ENCODE data around the gene CECR2.

The CECR2 gene

GRCh38 chr22:17578136-17578754 is 209.0 kb downstream of the CECR2 start:
- DNase-seq: no peak

- no peak for DNase-seq
These were observed 210.3 kb downstream of the CECR2 start for GRCh38 chr22:17579535-17579981.

DNA sequence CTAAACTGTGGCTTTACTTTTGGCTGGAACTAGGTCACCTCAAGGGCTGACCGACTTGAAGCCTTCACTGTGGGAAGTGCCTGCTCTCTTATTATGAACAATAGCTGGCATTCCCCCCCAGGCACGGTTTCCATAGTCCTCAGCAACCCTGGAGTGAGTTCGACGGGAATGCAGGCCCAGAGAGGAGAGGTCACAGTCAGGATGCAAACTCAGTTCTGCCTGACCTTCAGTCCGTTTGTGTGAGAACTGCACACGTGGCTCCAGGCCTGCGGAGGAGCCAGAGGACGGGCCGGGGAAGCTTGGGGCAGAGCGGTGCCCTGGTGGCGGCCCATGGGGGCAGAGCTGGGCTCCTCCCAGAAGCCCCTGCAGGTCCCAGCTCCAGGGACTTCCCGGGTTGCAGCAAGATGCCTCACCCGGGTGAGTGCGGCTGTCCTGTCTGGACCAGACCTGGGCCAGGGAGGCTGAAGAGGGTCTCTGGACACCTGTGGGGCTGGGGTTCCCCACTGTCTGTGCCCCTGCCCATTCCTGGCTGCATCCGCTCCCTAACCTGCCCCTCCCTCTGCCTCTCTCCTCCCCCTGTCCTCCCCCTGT is 211.3 kb downstream of the CECR2 start:
- no peak for DNase-seq

DNA sequence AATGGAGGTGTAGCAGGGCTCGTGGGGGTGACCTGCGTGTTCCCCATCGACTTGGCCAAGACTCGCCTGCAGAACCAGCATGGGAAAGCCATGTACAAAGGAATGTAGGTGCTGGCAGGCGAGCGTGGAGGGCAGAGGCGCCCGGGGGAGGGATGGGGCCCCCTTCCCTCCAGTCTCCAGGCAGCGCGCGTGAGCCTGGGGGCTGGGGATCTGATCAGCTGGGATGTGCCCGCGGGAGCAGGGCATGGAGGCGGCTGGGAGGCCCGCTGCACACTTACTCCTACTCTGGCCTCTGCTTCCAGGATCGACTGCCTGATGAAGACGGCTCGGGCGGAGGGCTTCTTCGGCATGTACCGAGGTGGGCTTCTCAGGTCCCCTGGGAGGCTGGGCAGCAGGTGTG is 211.8 kb downstream of the CECR2 start:
- DNase-seq: no peak

GRCh38 chr22:17581631-17582030 is 212.4 kb downstream of the CECR2 start:
- no peak for DNase-seq

GRCh38 chr22:17583151-17583550 is 213.9 kb downstream of the CECR2 start:
- no peak for DNase-seq

DNA sequence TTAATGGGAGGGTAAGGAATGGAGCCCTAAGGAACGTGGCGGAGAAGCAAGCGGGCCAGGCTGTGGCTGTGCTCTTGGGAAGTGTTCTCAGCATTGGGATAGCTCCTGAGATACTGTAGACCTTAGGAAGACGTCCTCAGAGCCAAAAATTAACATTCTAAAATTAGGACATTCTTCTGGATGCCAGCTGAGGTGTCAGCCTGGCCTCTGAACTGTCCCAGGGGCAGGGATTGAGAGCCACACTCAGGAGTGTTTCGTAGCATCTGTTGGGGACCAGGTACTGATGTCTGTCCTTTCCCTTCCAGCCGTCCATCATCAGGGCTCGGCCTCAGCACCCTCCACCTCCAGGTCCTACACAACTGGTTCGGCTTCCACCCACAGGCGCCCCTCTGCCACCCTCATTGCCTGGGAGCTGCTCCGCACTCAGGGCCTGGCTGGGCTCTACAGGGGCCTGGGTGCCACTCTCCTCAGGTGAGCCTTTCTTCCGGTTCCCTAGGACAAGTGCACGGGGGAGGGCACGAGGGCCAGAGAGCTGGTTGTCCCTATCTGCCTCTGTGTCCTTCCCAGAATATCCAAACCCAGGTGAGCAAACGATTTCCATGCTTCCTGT is 217.7 kb downstream of the CECR2 start:
- no peak for DNase-seq

DNA sequence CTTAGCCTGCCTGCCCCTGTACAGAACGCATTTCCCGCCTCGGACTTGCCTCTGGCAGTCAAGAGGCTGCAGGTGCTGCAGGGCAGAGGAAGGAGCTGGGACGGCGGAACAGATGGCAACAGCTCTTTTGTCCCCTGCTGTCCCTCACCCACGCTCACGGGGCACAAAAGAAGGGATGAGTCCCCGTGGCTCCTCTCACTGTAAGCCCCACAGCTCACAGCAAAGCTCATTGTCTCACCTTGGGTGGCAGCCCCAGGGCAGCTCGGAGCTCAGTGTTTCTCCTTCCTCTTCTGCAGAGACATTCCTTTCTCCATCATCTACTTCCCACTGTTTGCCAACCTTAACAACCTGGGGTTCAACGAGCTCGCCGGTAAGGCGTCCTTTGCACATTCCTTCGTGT is 218.4 kb downstream of the CECR2 start:
- DNase-seq: no peak

DNA sequence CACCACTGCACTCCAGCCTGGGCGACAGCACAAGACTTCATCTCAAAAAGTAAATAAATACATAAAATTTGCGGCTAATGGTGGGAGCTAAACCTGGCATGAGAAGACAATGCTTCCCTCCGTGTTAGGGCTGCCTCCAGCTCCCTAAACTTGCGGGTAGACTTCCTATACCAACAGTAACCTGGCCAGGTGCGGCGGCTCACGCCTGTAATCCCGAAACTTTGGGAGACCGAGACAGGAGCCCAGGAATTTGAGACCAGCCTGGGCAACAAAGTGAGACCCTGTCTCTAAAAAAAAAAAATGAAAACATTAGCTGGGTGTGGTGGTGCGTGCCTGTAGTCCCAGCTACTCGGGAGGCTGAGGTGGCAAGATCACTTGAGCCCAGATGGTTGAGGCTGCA is 219.3 kb downstream of the CECR2 start:
- DNase-seq: no peak

DNA sequence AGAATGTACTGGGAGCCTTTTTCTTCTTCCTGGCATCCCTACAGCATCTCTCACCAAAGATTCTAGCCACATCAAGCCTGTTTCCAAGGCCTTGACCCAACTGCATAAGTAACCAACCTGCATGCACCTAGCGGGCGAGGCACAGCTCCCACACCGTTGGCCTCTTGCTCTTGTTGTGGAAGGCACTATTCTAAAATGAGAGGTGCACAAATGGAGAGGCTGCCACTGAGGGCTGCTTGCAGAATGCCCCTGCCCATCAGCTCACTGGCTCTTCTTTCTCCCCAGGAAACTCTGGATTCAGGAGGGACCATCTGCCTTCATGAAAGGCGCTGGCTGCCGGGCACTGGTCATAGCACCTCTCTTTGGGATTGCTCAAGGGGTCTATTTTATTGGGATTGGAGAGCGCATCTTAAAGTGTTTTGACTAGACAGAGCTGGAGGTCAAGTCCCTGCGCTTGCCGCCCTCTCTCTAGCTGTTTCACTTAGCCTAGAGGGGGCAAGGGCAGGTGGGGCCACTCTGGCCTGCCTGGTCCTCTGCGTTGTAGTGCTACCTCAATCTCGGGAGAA is 220.6 kb downstream of the CECR2 start:
- DNase-seq: no peak

GRCh38 chr22:17590586-17590985 is 221.3 kb downstream of the CECR2 start:
- no peak for DNase-seq

- no peak for DNase-seq
These were observed 222.9 kb downstream of the CECR2 start for GRCh38 chr22:17592201-17592600.

- no peak for DNase-seq
These were observed 227.0 kb downstream of the CECR2 start for GRCh38 chr22:17596226-17596625.

- DNase-seq: no peak
These were observed 228.0 kb downstream of the CECR2 start for GRCh38 chr22:17597217-17597616.

DNA sequence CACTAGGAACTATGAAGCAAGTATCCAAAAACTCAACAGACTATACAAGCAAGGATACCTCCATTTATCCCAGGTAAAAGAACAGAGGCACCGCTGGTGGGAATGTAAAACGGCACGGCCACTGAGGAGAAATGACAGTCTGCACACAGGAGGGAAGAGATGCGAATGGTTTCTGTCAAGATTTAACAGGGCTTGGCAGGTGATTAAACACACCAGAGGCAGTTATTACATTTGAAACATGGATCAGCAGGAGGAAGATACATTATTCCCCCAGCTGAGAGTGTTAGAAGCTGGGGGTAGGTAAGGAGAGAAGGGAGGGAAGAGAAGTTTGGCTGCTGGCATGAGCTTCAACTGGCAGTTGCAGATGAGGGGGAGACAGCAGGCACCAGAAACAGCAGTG is 229.1 kb downstream of the CECR2 start:
- DNase-seq: no peak

DNA sequence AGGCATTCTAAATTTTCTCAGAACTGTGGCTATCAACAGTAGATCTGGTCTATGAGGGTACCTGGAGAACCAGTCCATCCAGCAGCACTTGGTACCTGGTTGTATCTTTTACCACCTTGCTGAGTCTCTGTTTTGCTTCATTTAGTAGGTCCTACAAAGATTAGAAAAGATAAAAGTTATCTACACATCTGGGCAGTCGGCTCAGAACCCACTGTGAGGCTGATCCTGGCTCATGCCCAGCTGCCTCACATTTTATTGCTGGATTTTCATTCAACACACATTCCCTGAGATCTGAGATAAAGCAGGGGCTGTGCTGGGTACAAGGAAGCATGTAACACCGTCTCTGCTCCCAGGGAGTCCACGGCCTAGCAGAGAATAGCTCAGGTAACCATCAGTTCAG is 231.8 kb downstream of the CECR2 start:
- no peak for DNase-seq

DNA sequence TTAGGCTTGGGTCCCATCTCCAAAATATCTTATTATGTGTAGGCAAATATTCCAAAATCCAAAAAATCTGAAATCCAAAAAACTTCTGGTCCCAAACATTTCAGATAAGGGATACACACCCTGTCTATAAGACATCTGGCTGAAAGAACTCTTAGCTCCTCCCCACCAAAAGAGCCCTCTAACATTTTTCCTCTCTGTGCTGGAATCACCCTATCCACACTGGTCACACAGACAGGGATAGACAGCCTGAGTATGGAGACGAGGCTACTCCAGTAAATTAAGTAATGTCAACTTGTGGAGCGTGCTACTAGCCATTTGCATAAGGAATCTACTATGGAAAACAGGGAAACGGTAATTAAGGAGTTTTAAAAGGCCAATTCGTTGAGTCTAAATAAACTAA is 234.4 kb downstream of the CECR2 start:
- no peak for DNase-seq

- no peak for DNase-seq
These were observed 237.2 kb downstream of the CECR2 start for GRCh38 chr22:17606496-17606895.
